AG10803 (cell line): ENCODE data around the gene GUCY2C.

Source experiments
- DNase-seq: peaks from one replicate; pipeline ENCODE4 v3.0.0; 2010; ENCODE audit warnings: low read depth
- H3K4me3 ChIP-seq: 2 replicates; pipeline ENCODE4 v1.5.1; 2011; ENCODE audit warnings: mild to moderate bottlenecking, low read length, control low read depth
- TF ChIP-seq, protein P1 (sequence below): conservative IDR thresholded peaks from 2 replicates; pipeline ENCODE4 v1.5.1; 2011; ENCODE audit warnings: mild to moderate bottlenecking, low read length, control low read depth, inconsistent platforms

Gene GUCY2C

DNA sequence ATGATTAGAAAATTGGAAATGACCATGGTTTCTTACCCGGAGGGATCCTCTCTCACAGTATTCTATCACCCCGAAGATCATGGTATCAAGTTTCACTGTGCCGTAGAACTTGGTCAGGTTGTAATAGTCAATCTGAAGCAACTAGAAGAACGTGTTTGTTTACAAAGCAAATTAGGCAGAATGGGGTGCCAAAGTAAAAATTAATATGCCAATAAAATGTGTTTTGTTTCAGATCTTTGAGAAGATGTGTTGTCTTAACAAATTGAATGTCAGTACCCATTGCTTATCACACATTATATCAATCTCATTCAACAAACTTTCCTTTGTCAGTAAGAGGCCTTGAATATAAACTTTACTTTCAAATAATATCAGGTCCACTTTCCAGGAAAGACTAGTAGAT lies 45.0 kb downstream of the GUCY2C start:
- no peak for DNase-seq

DNA sequence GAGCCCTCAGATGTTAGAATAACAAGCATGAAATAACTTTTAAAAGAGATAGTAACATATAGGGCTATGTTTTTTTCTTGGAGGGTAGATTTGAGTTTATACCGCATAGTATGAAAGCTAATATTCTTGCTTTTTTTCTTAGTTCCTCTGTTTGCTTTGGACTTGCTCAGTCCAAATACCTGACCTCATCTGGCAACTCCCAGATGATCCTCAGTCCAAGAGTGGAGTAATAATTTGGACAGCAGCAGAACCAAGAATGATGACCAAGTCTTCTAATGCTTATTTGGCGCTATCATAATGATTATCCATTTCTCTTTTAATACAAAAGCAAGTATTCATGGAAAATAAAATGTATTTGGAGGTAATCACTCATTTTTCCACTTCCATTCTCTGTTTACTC lies 45.6 kb downstream of the GUCY2C start:
- TF ChIP-seq, protein P1, sequence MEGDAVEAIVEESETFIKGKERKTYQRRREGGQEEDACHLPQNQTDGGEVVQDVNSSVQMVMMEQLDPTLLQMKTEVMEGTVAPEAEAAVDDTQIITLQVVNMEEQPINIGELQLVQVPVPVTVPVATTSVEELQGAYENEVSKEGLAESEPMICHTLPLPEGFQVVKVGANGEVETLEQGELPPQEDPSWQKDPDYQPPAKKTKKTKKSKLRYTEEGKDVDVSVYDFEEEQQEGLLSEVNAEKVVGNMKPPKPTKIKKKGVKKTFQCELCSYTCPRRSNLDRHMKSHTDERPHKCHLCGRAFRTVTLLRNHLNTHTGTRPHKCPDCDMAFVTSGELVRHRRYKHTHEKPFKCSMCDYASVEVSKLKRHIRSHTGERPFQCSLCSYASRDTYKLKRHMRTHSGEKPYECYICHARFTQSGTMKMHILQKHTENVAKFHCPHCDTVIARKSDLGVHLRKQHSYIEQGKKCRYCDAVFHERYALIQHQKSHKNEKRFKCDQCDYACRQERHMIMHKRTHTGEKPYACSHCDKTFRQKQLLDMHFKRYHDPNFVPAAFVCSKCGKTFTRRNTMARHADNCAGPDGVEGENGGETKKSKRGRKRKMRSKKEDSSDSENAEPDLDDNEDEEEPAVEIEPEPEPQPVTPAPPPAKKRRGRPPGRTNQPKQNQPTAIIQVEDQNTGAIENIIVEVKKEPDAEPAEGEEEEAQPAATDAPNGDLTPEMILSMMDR: no peak
- DNase-seq: no peak
- no peak overlapping the region for H3K4me3 ChIP-seq

More for the DNA sequence above, 45.0 kb downstream of the GUCY2C start:
- H3K4me3 ChIP-seq: no peak overlapping the region
- TF ChIP-seq, protein P1: no peak

DNA sequence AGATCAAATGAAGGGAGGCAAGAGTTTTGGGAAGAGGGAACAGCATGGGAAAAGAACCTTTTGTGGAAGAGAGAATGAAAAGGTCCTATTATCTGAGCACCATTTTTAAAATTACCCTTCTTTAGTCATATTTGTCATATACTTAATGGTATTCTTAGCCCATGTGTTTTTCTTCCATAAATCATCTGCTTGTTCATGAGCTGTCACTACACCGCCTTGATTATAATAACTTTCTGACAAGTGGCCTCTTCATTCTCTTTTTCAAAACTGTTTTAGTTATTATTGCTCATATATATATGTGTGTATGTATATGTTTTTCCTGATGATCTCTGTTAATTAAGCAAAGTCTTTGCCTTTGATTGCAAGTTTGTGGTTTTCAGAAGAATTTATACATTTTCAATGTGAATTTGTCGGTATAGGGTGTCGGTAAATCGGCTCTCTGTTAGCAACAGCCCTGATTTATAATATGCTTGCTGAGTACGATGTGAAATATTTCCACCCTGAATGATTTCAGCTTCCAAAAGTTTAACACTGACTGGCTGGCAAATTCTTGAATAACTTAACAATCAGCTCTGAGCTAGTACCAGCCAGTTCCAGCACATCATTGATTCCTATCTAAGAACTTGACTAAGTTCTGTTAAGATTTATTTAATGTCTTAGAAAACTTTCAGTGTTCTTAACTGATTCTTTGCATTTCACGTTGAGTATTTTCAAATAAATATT lies 49.2 kb downstream of the GUCY2C start:
- TF ChIP-seq, protein P1: no peak
- H3K4me3 ChIP-seq: no peak overlapping the region
- DNase-seq: no peak

DNA sequence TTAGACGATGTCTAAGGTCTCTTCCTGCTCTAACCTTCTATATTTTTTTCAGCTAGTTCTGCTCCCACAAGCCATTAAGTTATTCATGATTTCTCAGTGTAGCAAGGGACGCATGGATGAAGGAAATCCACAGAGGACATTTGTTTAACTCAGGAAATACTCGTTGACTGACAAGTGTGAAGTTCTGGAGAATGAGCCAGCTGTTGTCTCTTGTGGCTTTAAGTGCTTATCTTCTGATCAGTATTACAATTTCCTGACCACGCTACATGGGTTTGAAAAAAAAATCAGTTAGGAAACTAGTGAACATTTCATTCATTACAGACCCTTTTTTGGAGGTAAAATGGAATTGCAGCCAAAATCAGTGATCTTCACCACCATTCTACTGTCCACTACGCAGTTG lies 53.1 kb downstream of the GUCY2C start:
- TF ChIP-seq, protein P1: no peak
- DNase-seq: no peak
- H3K4me3 ChIP-seq: no peak overlapping the region

DNA sequence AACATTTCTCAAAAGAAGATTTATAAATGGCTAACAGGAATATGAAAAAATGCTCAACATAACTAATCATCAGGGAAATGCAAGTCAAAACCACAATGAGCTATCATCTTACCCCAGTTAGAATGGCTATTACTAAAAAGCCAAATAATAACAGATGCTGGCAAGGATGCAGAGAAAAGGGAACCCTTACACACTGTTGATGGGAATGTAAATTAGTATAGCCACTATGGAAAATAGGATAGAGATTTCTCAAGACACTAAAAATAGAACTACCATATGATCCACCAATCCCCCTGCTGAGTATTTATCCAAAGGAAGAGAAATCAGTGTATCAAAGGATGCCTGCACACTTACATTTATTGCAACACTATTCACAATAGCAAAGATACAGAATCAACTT lies 58.3 kb downstream of the GUCY2C start:
- TF ChIP-seq, protein P1: no peak
- no peak overlapping the region for H3K4me3 ChIP-seq
- no peak for DNase-seq

DNA sequence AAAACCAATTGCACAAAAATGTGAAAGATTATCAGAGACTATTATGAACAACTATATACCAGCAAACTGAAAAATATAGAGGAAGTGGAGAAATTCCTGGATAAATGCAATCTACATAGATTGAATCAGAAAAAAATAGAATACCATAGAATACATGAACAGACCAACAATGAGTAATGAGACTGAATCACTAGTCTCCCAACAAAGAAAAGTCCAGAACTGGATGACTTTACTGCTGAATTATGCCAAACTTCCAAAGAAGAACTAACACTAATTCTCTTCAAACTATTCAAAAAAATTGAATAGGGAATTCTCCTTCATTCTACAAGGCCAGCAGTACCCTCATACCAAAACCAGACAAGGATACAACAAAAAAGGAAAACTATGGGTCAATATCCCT lies 60.6 kb downstream of the GUCY2C start:
- DNase-seq: no peak
- TF ChIP-seq, protein P1: no peak
- no peak overlapping the region for H3K4me3 ChIP-seq

DNA sequence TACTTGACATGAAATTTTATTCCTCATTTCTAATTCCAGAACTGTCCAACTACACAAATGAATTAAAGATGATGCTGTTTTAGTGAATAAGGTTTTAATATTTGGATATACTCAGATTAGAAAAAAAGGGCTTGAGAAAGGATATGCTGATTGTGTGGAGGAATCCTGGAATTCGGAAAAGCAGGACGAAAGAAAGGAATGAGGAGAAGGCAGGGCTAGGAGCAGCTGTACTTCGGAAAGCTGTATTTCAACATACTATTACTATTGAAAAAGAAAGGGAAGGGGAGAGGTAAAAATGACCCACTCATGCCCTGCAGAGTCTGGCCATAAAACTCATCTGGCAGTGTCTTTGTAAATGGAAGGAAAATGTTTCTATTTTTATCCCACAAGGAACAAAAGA lies 65.6 kb downstream of the GUCY2C start:
- TF ChIP-seq, protein P1: no peak
- no peak for DNase-seq
- no peak overlapping the region for H3K4me3 ChIP-seq
